IMR-90 (cell line): ENCODE measurements around the gene KRT33A. TPM values are rescaled to one million over a fixed set of nuclear protein-coding genes. Genes with fewer than 3 reads are reported as not detected.

ENCODE experiments used
- ATAC-seq: fragments of 200-7000 bp; cut with Tn5 transposase; 2 replicates; pipeline ENCODE4 v1.9.1; 2020; ENCODE audit warnings: low read depth, mild to moderate bottlenecking, moderate library complexity
- BruUV-seq: library from RNA; stranded (reverse); fragments of 400-500 nt; replicated peaks from 2 replicates; lab custom pipeline; 2021; lab: Mats Ljungman, UMichigan
- CTCF ChIA-PET: fragments of 300-600 bp; formaldehyde crosslinking; extraction: SDS; loops from one replicate; lab custom pipeline; 2021; ENCODE audit warnings: antibody characterized with exemption; lab: Yijun Ruan, JAX
- POLR2A ChIA-PET: fragments of 300-600 bp; sonication (Branson Sonifier 250); formaldehyde crosslinking; loops from one replicate; lab custom pipeline; 2022; ENCODE audit warnings: antibody characterized with exemption; ENCODE audit not compliant: unreplicated experiment; lab: Charles Lee
- DNase-seq: peaks from one replicate; pipeline ENCODE4 v3.0.0; 2013
- H2AFZ ChIP-seq: replicated peaks from 2 replicates; pipeline ENCODE3; 2013; ENCODE audit warnings: low read length, mild to moderate bottlenecking; ENCODE audit not compliant: poor library complexity
- H2AK5ac ChIP-seq: 2 replicates; pipeline ENCODE4 v1.6.1; 2013; ENCODE audit warnings: low read depth, low read length, inconsistent platforms
- H2AK9ac ChIP-seq: replicated peaks from 2 replicates; pipeline ENCODE3; 2013; ENCODE audit warnings: mild to moderate bottlenecking, low read depth, low read length, moderate library complexity; ENCODE audit not compliant: poor library complexity
- H2BK120ac ChIP-seq: 2 replicates; pipeline ENCODE4 v1.6.1; 2013; ENCODE audit warnings: low read depth, low read length, inconsistent platforms
- H2BK15ac ChIP-seq: 3 replicates; pipeline ENCODE4 v1.6.1; 2013; ENCODE audit warnings: low read depth, low read length, inconsistent platforms
- H2BK20ac ChIP-seq: 2 replicates; pipeline ENCODE4 v1.6.1; 2013; ENCODE audit warnings: low read depth, mild to moderate bottlenecking, inconsistent platforms, low read length, moderate library complexity
- H2BK5ac ChIP-seq: 2 replicates; pipeline ENCODE4 v1.6.1; 2013; ENCODE audit warnings: mild to moderate bottlenecking, low read depth, low read length, inconsistent platforms; ENCODE audit not compliant: poor library complexity, severe bottlenecking
- H3K14ac ChIP-seq: replicated peaks from 2 replicates; pipeline ENCODE4 v1.6.1; 2013; ENCODE audit warnings: low read depth, low read length, inconsistent platforms
- H3K18ac ChIP-seq: 2 replicates; pipeline ENCODE4 v1.6.1; 2013; ENCODE audit warnings: low read depth, low read length, control low read depth
- H3K23ac ChIP-seq: 2 replicates; pipeline ENCODE4 v1.6.1; 2013; ENCODE audit warnings: low read depth, low read length, inconsistent platforms
- H3K27ac ChIP-seq: 2 replicates; pipeline ENCODE4 v1.5.1; 2013; ENCODE audit warnings: mild to moderate bottlenecking, control low read depth, low read length; ENCODE audit not compliant: insufficient read depth
- H3K27me3 ChIP-seq: 2 replicates; pipeline ENCODE4 v1.6.1; 2013; ENCODE audit warnings: low read length; ENCODE audit not compliant: control insufficient read depth, insufficient read depth
- H3K36me3 ChIP-seq: 2 replicates; pipeline ENCODE4 v1.6.1; 2013; ENCODE audit warnings: low read length, mixed read lengths; ENCODE audit not compliant: control insufficient read depth, insufficient read depth
- H3K4ac ChIP-seq: 2 replicates; pipeline ENCODE4 v1.6.1; 2013; ENCODE audit warnings: low read depth, low read length, inconsistent platforms
- H3K4me1 ChIP-seq: 2 replicates; pipeline ENCODE4 v1.6.1; 2013; ENCODE audit warnings: low read length, mixed read lengths; ENCODE audit not compliant: control insufficient read depth, insufficient read depth
- H3K4me2 ChIP-seq: 2 replicates; pipeline ENCODE4 v1.6.1; 2013; ENCODE audit warnings: low read depth, mild to moderate bottlenecking, control low read depth, low read length, moderate library complexity
- H3K4me3 ChIP-seq: 2 replicates; pipeline ENCODE4 v1.5.1; 2013; ENCODE audit warnings: low read depth, mild to moderate bottlenecking, control low read depth, low read length, moderate library complexity; ENCODE audit not compliant: insufficient read depth
- H3K56ac ChIP-seq: 2 replicates; pipeline ENCODE4 v1.6.1; 2013; ENCODE audit warnings: low read length, inconsistent platforms; ENCODE audit not compliant: insufficient read depth; ENCODE audit errors: extremely low read depth
- H3K79me1 ChIP-seq, 2 experiments: 2 replicates each; pipeline ENCODE4 v1.6.1; 2013; ENCODE audit warnings: low read length in 2 of 2, inconsistent platforms in 1 of 2, low read depth in 1 of 2
- H3K9ac ChIP-seq: 2 replicates; pipeline ENCODE4 v1.6.1; 2013; ENCODE audit warnings: low read depth, low read length, control low read depth
- H3K9me1 ChIP-seq: 2 replicates; pipeline ENCODE4 v1.6.1; 2013; ENCODE audit warnings: low read length, inconsistent platforms; ENCODE audit not compliant: insufficient read depth
- H3K9me3 ChIP-seq: 2 replicates; pipeline ENCODE4 v1.6.1; 2013; ENCODE audit warnings: low read length; ENCODE audit not compliant: control insufficient read depth, insufficient read depth
- H4K20me1 ChIP-seq: 2 replicates; pipeline ENCODE4 v1.6.1; 2013; ENCODE audit warnings: low read length, inconsistent platforms; ENCODE audit not compliant: insufficient read depth
- H4K5ac ChIP-seq: 2 replicates; pipeline ENCODE4 v1.6.1; 2013; ENCODE audit warnings: mild to moderate bottlenecking, low read depth, low read length, control low read depth
- H4K8ac ChIP-seq, 2 experiments: 2 replicates each; pipeline ENCODE4 v1.6.1; 2013; ENCODE audit warnings: low read depth in 2 of 2, low read length in 2 of 2, control low read depth in 1 of 2, inconsistent platforms in 1 of 2
- H4K91ac ChIP-seq: 2 replicates; pipeline ENCODE4 v1.6.1; 2013; ENCODE audit warnings: low read depth, low read length, inconsistent platforms; ENCODE audit not compliant: insufficient read depth
- BHLHE40 ChIP-seq: fragments of 150-350 bp; IDR thresholded peaks from 2 replicates; pipeline ENCODE4 v1.6.1; 2016; ENCODE audit warnings: mild to moderate bottlenecking, low read depth, low read length
- CEBPB ChIP-seq: IDR thresholded peaks from 2 replicates; pipeline ENCODE4 v1.6.1; 2012; ENCODE audit warnings: low read depth, low read length, improper control_type of control experiment
- CHD1 ChIP-seq: IDR thresholded peaks from 2 replicates; pipeline ENCODE4 v1.6.1; 2012; ENCODE audit warnings: low read depth, low read length, improper control_type of control experiment
- CTCF ChIP-seq: conservative IDR thresholded peaks from 2 replicates; pipeline ENCODE4 v1.5.1; 2012; ENCODE audit warnings: mild to moderate bottlenecking, low read depth, low read length, improper control_type of control experiment
- ELK1 ChIP-seq: fragments of 150-350 bp; IDR thresholded peaks from 2 replicates; pipeline ENCODE4 v1.6.1; 2016; ENCODE audit warnings: low read depth, mild to moderate bottlenecking, low read length, moderate library complexity, borderline replicate concordance
- FOS ChIP-seq: fragments of 150-350 bp; IDR thresholded peaks from 2 replicates; pipeline ENCODE4 v1.6.1; 2016; ENCODE audit warnings: low read depth, low read length
- MAFK ChIP-seq: IDR thresholded peaks from 2 replicates; pipeline ENCODE4 v1.6.1; 2012; ENCODE audit warnings: low read depth, low read length, improper control_type of control experiment
- MAZ ChIP-seq: IDR thresholded peaks from 2 replicates; pipeline ENCODE4 v1.6.1; 2012; ENCODE audit warnings: low read depth, mild to moderate bottlenecking, low read length, improper control_type of control experiment, moderate library complexity, borderline replicate concordance
- RFX5 ChIP-seq: IDR thresholded peaks from 2 replicates; pipeline ENCODE4 v1.8.0; 2012; ENCODE audit warnings: low read depth, mild to moderate bottlenecking, low read length, moderate library complexity
- SMC3 ChIP-seq: fragments of 150-350 bp; IDR thresholded peaks from 2 replicates; pipeline ENCODE4 v1.6.1; 2016; ENCODE audit warnings: low read depth, mild to moderate bottlenecking, antibody characterized with exemption, low read length, moderate library complexity
- WGBS, 2 experiments: methylation state at CpG; one replicate each; pipeline versions ENCODE4 v1.1.5 to v1.1.7; 2013; ENCODE audit warnings: missing lambda C conversion rate in 2 of 2; ENCODE audit not compliant: insufficient read length in 1 of 2; ENCODE audit errors: extremely low coverage in 2 of 2; 5-methylcytosine and 5-hydroxymethylcytosine counted together
- dilution Hi-C: fragments of 300-500 bp; cut with HindIII; formaldehyde crosslinking; loops from one replicate; pipeline ENCODE4 v1.14.3; 2018; ENCODE audit warnings: low sequenced_read_pairs; ENCODE audit not compliant: unreplicated experiment
- in situ Hi-C: fragments of 300-500 bp; cut with MboI; formaldehyde crosslinking; loops from 3 replicates; pipeline ENCODE4 v1.14.3; 2019; ENCODE audit warnings: low sequenced_read_pairs, inconsistent platforms, mixed read lengths
- intact Hi-C: fragments of 100-400 bp; cut with micrococcal nuclease; formaldehyde crosslinking; loops from 2 replicates; pipeline ENCODE4 v1.10.0; 2022
- polyA plus RNA-seq, 3 experiments: library from polyadenylated mRNA; depleted of rRNA; stranded (reverse); fragments of >200 nt; gene quantifications; 2 replicates each; pipeline ENCODE4 v1.2.3, GENCODE V29; 2012; ENCODE audit warnings: low replicate concordance in 1 of 3
- total RNA-seq: library from RNA; depleted of rRNA; stranded (reverse); fragments of >200 nt; gene quantifications from 2 replicates; pipeline ENCODE4 v1.2.3, GENCODE V29; 2012

The KRT33A gene
- total and polyA plus RNA-seq, 2 of the 4 experiments (the other 2 are of a cell fraction): not detected

DNA sequence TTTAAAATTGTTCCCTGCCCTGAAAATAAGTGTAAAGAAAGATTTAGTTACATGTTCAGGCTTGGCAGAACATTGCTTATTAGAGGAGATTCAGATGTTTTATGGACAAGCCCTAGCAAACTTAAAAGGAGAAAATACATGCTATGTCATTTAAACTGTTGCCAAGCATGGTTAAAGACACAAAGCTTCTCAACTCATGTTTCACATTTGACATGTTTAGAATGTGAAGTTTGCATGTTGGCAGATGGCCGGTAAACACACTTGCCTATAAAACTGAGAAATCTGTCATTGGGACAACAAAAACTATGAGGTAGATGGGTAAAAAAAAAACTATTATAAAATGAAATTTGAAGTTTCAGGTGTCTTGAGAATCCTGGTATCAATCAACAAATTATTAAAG lies 53.8 kb downstream of the KRT33A start:
- intact Hi-C loops (no loop called here), dilution Hi-C loops (no loop called here), in situ Hi-C loops (no loop called here)
- H4K20me1 ChIP-seq: no peaks in the 10 kb centered on the region
- no peak overlapping the region for H3K18ac ChIP-seq
- no peak overlapping the region for H3K4ac ChIP-seq
- H3K4me3 ChIP-seq: no peak overlapping the region
- no peak overlapping the region for H3K14ac ChIP-seq
- no peak overlapping the region for H2AK5ac ChIP-seq
- ChIA-PET POLR2A (no interaction called here), CTCF (no interaction called here)
- H3K9me1 ChIP-seq: no peaks in the 10 kb centered on the region
- no peak overlapping the region for H3K23ac ChIP-seq
- no peak overlapping the region for H2AK9ac ChIP-seq
- H2BK5ac ChIP-seq: no peak overlapping the region
- H4K5ac ChIP-seq: no peak overlapping the region
- no peak overlapping the region for H3K27ac ChIP-seq
- H2BK15ac ChIP-seq: no peak overlapping the region
- H3K4me1 ChIP-seq: no peaks in the 10 kb centered on the region
- H3K9me3 ChIP-seq: no peaks in the 10 kb centered on the region
- no CpG with 5 or more reads among the region's 1 CpG for WGBS, 2 experiments
- no peak overlapping the region for H4K8ac ChIP-seq
- no peak overlapping the region for H2BK20ac ChIP-seq
- no peak overlapping the region for H2BK120ac ChIP-seq
- H3K4me2 ChIP-seq: no peak overlapping the region
- H2AFZ ChIP-seq: no peak overlapping the region
- no peak for TF ChIP-seq CTCF
- TF ChIP-seq BHLHE40: no peak
- TF ChIP-seq CEBPB: no peak
- no peak for TF ChIP-seq MAZ
- no peak for TF ChIP-seq ELK1
- TF ChIP-seq MAFK: no peak
- no peak for TF ChIP-seq FOS
- no peak for TF ChIP-seq CHD1
- TF ChIP-seq SMC3: no peak
- TF ChIP-seq RFX5: no peak
- ATAC-seq: no peak
- no peak overlapping the region for H3K56ac ChIP-seq
- no peaks in the 10 kb centered on the region for H3K36me3 ChIP-seq
- H3K79me1 ChIP-seq: no peaks in the 10 kb centered on the region
- no peak overlapping the region for H4K91ac ChIP-seq
- no peaks in the 10 kb centered on the region; the same call in 1 of the 2 replicates for H3K27me3 ChIP-seq
- DNase-seq: no peak
- no TSS peak for BruUV-seq
- H3K9ac ChIP-seq: no peak overlapping the region
